Type B pancreatic cell (in vitro differentiated cells): ENCODE results near the gene POLD2. TPM values are rescaled to one million over a fixed set of nuclear protein-coding genes. Genes with fewer than 3 reads are reported as not detected.

Experiments used
- DNase-seq: peaks from one replicate; pipeline ENCODE4 v3.0.0; 2021; ENCODE audit warnings: mixed read lengths; ENCODE audit not compliant: unreplicated experiment; ENCODE audit errors: extremely low spot score
- H3K27ac Mint-ChIP-seq: 2 replicates; pipeline ENCODE4 v1.8.0; 2021; ENCODE audit warnings: mild to moderate bottlenecking, mixed read lengths
- H3K27me3 Mint-ChIP-seq: 2 replicates; pipeline ENCODE4 v1.8.0; 2021; ENCODE audit warnings: mixed read lengths
- H3K36me3 Mint-ChIP-seq: 2 replicates; pipeline ENCODE4 v1.8.0; 2021; ENCODE audit warnings: mixed read lengths
- H3K4me1 Mint-ChIP-seq: one replicate; pipeline ENCODE4 v1.8.0; 2021; ENCODE audit warnings: mixed read lengths; ENCODE audit not compliant: unreplicated experiment
- H3K4me3 Mint-ChIP-seq: 2 replicates; pipeline ENCODE4 v1.8.0; 2021; ENCODE audit warnings: mild to moderate bottlenecking, mixed read lengths
- H3K9me3 Mint-ChIP-seq: 2 replicates; pipeline ENCODE4 v1.8.0; 2021; ENCODE audit warnings: mixed read lengths
- CTCF ChIP-seq: fragments of 200-600 bp; sonication (generic); conservative IDR thresholded peaks from 2 replicates; pipeline ENCODE4 v1.5.0; 2021; ENCODE audit warnings: antibody characterized with exemption, mild to moderate bottlenecking
- total RNA-seq: library from RNA; stranded (reverse); gene quantifications from 2 replicates; pipeline ENCODE4 v1.2.1, GENCODE V29; 2021; ENCODE audit warnings: low replicate concordance

POLD2 gene
- total RNA-seq, 1 donor from 2014 or later, result 142 TPM

- no peak for TF ChIP-seq CTCF
- Mint-ChIP-seq H3K27me3 (no peaks in the 10 kb centered on the region), H3K4me3 (no peak overlapping the region), H3K9me3 (no peaks in the 10 kb centered on the region), H3K36me3 (peaks cover 12% of the 10 kb centered on the region), H3K4me1 (peaks cover 2% of the 10 kb centered on the region), H3K27ac (no peak overlapping the region)
- no peak for DNase-seq
Measured at GRCh38 chr7:44114586-44115310, 8.6 kb downstream of the POLD2 start.

GRCh38 chr7:44113764-44114354 is 9.5 kb downstream of the POLD2 start:
- Mint-ChIP-seq H3K4me3 (no peak overlapping the region), H3K4me1 (no peaks in the 10 kb centered on the region), H3K27me3 (no peaks in the 10 kb centered on the region), H3K9me3 (no peaks in the 10 kb centered on the region), H3K27ac (no peak overlapping the region), H3K36me3 (peaks cover 4% of the 10 kb centered on the region)
- TF ChIP-seq CTCF, result no peak
- DNase-seq, result no peak

- Mint-ChIP-seq H3K4me1 (no peaks in the 10 kb centered on the region), H3K27me3 (no peaks in the 10 kb centered on the region), H3K9me3 (no peaks in the 10 kb centered on the region), H3K27ac (no peak overlapping the region), H3K36me3 (peaks cover 3% of the 10 kb centered on the region), H3K4me3 (no peak overlapping the region)
- no peak for DNase-seq
- no peak for TF ChIP-seq CTCF
Measured at GRCh38 chr7:44112997-44113763, 10.2 kb downstream of the POLD2 start.

GRCh38 chr7:44112231-44112996 is 10.9 kb downstream of the POLD2 start:
- DNase-seq, result no peak
- Mint-ChIP-seq H3K9me3 (no peaks in the 10 kb centered on the region), H3K27me3 (no peaks in the 10 kb centered on the region), H3K27ac (no peak overlapping the region), H3K4me3 (no peak overlapping the region), H3K36me3 (no peaks in the 10 kb centered on the region), H3K4me1 (no peaks in the 10 kb centered on the region)
- TF ChIP-seq CTCF, result no peak

- Mint-ChIP-seq H3K9me3 (no peaks in the 10 kb centered on the region), H3K27me3 (no peaks in the 10 kb centered on the region), H3K4me3 (no peak overlapping the region), H3K4me1 (no peaks in the 10 kb centered on the region), H3K36me3 (no peaks in the 10 kb centered on the region), H3K27ac (no peak overlapping the region)
- no peak for TF ChIP-seq CTCF
- DNase-seq, result no peak
Measured at GRCh38 chr7:44111761-44112160, 11.6 kb downstream of the POLD2 start.
